ENCODE measurements around the gene NCBP3. TPM values are rescaled to one million over a fixed set of nuclear protein-coding genes. Genes with fewer than 3 reads are reported as not detected.

NCBP3 gene
- total and polyA plus RNA-seq, 2 of the 8 experiments (the other 6 are each of a cell fraction or from before 2014, with no cell fraction given) = 19.6 to 46.1 TPM

DNA sequence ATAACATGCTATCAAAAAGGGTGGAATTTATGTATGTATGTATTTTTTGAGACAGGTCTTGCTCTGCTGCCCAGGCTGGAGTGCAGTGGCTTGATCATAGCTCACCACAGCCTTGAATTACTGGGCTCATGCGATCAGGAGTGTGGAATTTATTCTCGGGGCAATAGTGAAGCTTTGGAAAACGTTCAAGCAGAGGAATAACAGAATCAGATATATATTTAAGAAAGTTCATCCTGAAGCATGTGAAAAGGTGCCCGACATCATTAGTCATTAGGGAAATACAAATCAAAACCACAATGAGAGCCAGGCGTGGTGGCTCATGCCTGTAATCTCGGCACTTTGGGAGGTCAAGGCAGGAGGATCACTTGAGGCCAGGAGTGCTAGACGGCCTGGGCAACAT, 37.3 kb downstream of the NCBP3 start:
- Histone ChIP-seq H2BK20ac (ENCODE audit: low read length) (no peak overlapping the region), H3K23ac (ENCODE audit: insufficient read length) (no peak overlapping the region), H3K4me1 (replicated peaks in 1 of 4; ENCODE audit: control insufficient read depth in 3 of 4, insufficient read depth in 4 of 4, low read length in 3 of 4) (no peaks in the 10 kb centered on the region), H3K23me2 (ENCODE audit: low read depth, low read length) (no peaks in the 10 kb centered on the region), H3K27me3 (replicated peaks in 1 of 4; ENCODE audit: control insufficient read depth in 3 of 4, extremely low read depth in 1 of 4, insufficient read depth in 3 of 4, low read length in 3 of 4) (no peaks in the 10 kb centered on the region), H3K9me3 (ENCODE audit: insufficient read depth in 2 of 2, low read depth in 1 of 2, low read length in 1 of 2) (no peaks in the 10 kb centered on the region), H3K27ac (ENCODE audit: low read depth, low read length) (no peak overlapping the region), H4K8ac (ENCODE audit: extremely low read depth, insufficient read depth, low read length) (no peak overlapping the region), H3K56ac (replicated peaks; ENCODE audit: insufficient read length, low read depth, low read length) (no peak overlapping the region), H2AFZ (ENCODE audit: low read length) (no peak overlapping the region), H3K36me3 (ENCODE audit: control insufficient read depth in 2 of 4, insufficient read depth in 4 of 4, low read length in 3 of 4) (peaks cover 12 to 58% (median 34%) of the 10 kb centered on the region in 4 experiments), H3K4ac (replicated peaks; ENCODE audit: insufficient read length, low read depth, low read length) (no peak overlapping the region), H3K9ac (replicated peaks in 1 of 4; ENCODE audit: extremely low read depth in 1 of 4, low read depth in 3 of 4, low read length in 3 of 4) (no peak overlapping the region), H4K91ac (replicated peaks; ENCODE audit: insufficient read length, low read length) (no peak overlapping the region), H2BK15ac (ENCODE audit: low read length) (no peak overlapping the region), H2BK120ac (replicated peaks; ENCODE audit: low read depth, low read length) (no peak overlapping the region), H3K14ac (ENCODE audit: insufficient read length) (no peak overlapping the region), H3K79me1 (ENCODE audit: low read depth, low read length) (no peaks in the 10 kb centered on the region), H4K5ac (ENCODE audit: insufficient read length, low read depth, low read length) (no peak overlapping the region), H3K79me2 (ENCODE audit: control insufficient read depth in 1 of 2, insufficient read depth in 2 of 2, low read length in 2 of 2) (no peaks in the 10 kb centered on the region), H3K4me2 (ENCODE audit: insufficient read depth in 1 of 2, low read depth in 2 of 2, low read length in 2 of 2) (no peak overlapping the region), H2BK5ac (ENCODE audit: low read depth, low read length) (no peak overlapping the region), H4K20me1 (replicated peaks in 1 of 2; ENCODE audit: control insufficient read depth in 1 of 2, insufficient read depth in 2 of 2, low read length in 2 of 2) (peaks cover 0 to 5% of the 10 kb centered on the region in 2 experiments), H3K18ac (ENCODE audit: extremely low read depth, low read length) (no peak overlapping the region), H2AK5ac (ENCODE audit: low read depth, low read length) (no peak overlapping the region), H2BK12ac (ENCODE audit: low read depth, low read length) (no peak overlapping the region), H3K4me3 (ENCODE audit: extremely low read depth in 1 of 4, insufficient read depth in 2 of 4, low read depth in 3 of 4, low read length in 4 of 4) (no peak overlapping the region)
- ChIA-PET CTCF (ENCODE audit: partially characterized antibody) (interaction anchor here (2.0 to 5.0 kb wide), 4 partner anchors 18 to 74 kb away, joined by 9 to 20 read pairs (median 16); no protein-coding TSS in a partner anchor), POLR2A (ENCODE audit: partially characterized antibody) (interaction anchor here (0.9 kb wide), 1 partner anchor 8 kb away, joined by 4 read pairs; the partner anchor contains the start of gene ITGAE)
- no peak for TF ChIP-seq SIX5 (IDR thresholded peaks at IDR 0.05; ENCODE audit: low read depth, low read length)
- TF ChIP-seq PHF8 (conservative IDR thresholded peaks at IDR 0.05; ENCODE audit: low read depth, low read length) = no peak
- TF ChIP-seq POLR2A (IDR thresholded peaks at IDR 0.05; ENCODE audit: control extremely low read depth in 1 of 2, low read depth in 2 of 2, low read length in 2 of 2) = no peak
- no peak for TF ChIP-seq YY1 (IDR thresholded peaks at IDR 0.05; ENCODE audit: low read depth, low read length)
- no peak for TF ChIP-seq NRF1 (IDR thresholded peaks at IDR 0.05; ENCODE audit: low read depth, low read length)
- no peak for TF ChIP-seq SUZ12 (IDR thresholded peaks at IDR 0.05; ENCODE audit: low read length)
- TF ChIP-seq KDM5A (IDR thresholded peaks at IDR 0.05; ENCODE audit: low read length) = no peak
- no peak for TF ChIP-seq SRF (IDR thresholded peaks at IDR 0.05; ENCODE audit: low read depth, low read length)
- TF ChIP-seq RNF2 (IDR thresholded peaks at IDR 0.05; ENCODE audit: borderline replicate concordance, low read depth, low read length, missing control alignments, poor library complexity, severe bottlenecking) = no peak
- no peak for TF ChIP-seq CHD1 (IDR thresholded peaks at IDR 0.05; ENCODE audit: low read depth, low read length)
- TF ChIP-seq TAF1 (IDR thresholded peaks at IDR 0.05; ENCODE audit: low read depth, low read length) = no peak
- FAIRE-seq (no peak), DNase-seq (ENCODE audit: low read depth in 1 of 2, low spot score in 2 of 2) (no peak)
- 95% methylated on average over 7 of the region's 7 CpGs; no CpG with 5 or more reads in 1 of the 2 experiments for WGBS, 2 experiments (ENCODE audit: extremely low coverage in 1 of 2, insufficient coverage in 1 of 2, insufficient read length in 1 of 2, insufficient replicate concordance in 2 of 2, low coverage in 1 of 2, low lambda C conversion rate in 2 of 2, missing lambda C conversion rate in 1 of 2)
